Endodermal cell (in vitro differentiated cells): Measurements from ENCODE around the gene FREM2. TPM values are rescaled to one million over a fixed set of nuclear protein-coding genes. Genes with fewer than 3 reads are reported as not detected.

Source experiments
- DNase-seq: peaks from one replicate; pipeline ENCODE4 v3.0.0-alpha.2; 2017
- H3K27ac ChIP-seq: 2 replicates; pipeline ENCODE4 v1.5.1; 2013; ENCODE audit warnings: mild to moderate bottlenecking, low read depth, low read length, moderate library complexity
- H3K27me3 ChIP-seq: 2 replicates; pipeline ENCODE4 v1.6.1; 2013; ENCODE audit warnings: mild to moderate bottlenecking, low read length, moderate library complexity; ENCODE audit not compliant: insufficient read depth, control insufficient read depth, poor library complexity, severe bottlenecking
- H3K36me3 ChIP-seq: 2 replicates; pipeline ENCODE4 v1.7.0; 2013; ENCODE audit warnings: mild to moderate bottlenecking, low read length, moderate library complexity; ENCODE audit not compliant: control insufficient read depth, insufficient read depth
- H3K4me1 ChIP-seq: one replicate; pipeline ENCODE4 v1.7.0; 2013; ENCODE audit warnings: low read length; ENCODE audit not compliant: control insufficient read depth, insufficient read depth
- H3K4me3 ChIP-seq: 2 replicates; pipeline ENCODE4 v1.5.1; 2013; ENCODE audit warnings: mild to moderate bottlenecking, low read length, moderate library complexity
- H3K9ac ChIP-seq: 2 replicates; pipeline ENCODE4 v1.6.1; 2013; ENCODE audit warnings: mild to moderate bottlenecking, low read length, moderate library complexity; ENCODE audit not compliant: poor library complexity, severe bottlenecking; ENCODE audit errors: extremely low read depth
- H3K9me3 ChIP-seq: 2 replicates; pipeline ENCODE4 v1.6.1; 2013; ENCODE audit warnings: mild to moderate bottlenecking, low read length, moderate library complexity; ENCODE audit not compliant: control insufficient read depth
- H3K27ac Mint-ChIP-seq: 2 replicates; pipeline ENCODE4 v1.8.0; 2020; ENCODE audit warnings: mixed read lengths
- H3K27me3 Mint-ChIP-seq: 2 replicates; pipeline ENCODE4 v1.8.0; 2021; ENCODE audit warnings: mild to moderate bottlenecking, mixed read lengths; ENCODE audit not compliant: insufficient read depth
- H3K36me3 Mint-ChIP-seq: 2 replicates; pipeline ENCODE4 v1.8.0; 2020; ENCODE audit warnings: low read depth, mixed read lengths
- H3K4me1 Mint-ChIP-seq: 2 replicates; pipeline ENCODE4 v1.8.0; 2020; ENCODE audit warnings: mixed read lengths
- H3K4me3 Mint-ChIP-seq: 2 replicates; pipeline ENCODE4 v1.8.0; 2020; ENCODE audit warnings: mild to moderate bottlenecking, moderate library complexity, mixed read lengths
- H3K9me3 Mint-ChIP-seq: 2 replicates; pipeline ENCODE4 v1.8.0; 2020; ENCODE audit warnings: mild to moderate bottlenecking, mixed read lengths
- WGBS, 2 experiments: methylation state at CpG; one replicate each; pipeline versions ENCODE4 v1.1.5 to v1.1.7; 2013; ENCODE audit warnings: missing lambda C conversion rate in 2 of 2, mixed read lengths in 1 of 2; ENCODE audit not compliant: insufficient coverage in 1 of 2, insufficient read length in 1 of 2; 5-methylcytosine and 5-hydroxymethylcytosine counted together
- total RNA-seq, 2 donors: library from RNA; stranded (reverse); fragmentation: NEBNext Ultra II Directional in 1 of 2; extraction: Animal tissue kit (Norgen Biotek cat#: 25700) in 1 of 2; gene quantifications; 2 replicates in 1 of 2; 3 replicates in 1 of 2; pipeline ENCODE4 v1.2.1, GENCODE V29; 2021
- TF ChIP-seq, protein P1 (sequence below): fragments of 200-600 bp; sonication (generic); conservative IDR thresholded peaks from 2 replicates; pipeline ENCODE4 v1.5.0; 2021; ENCODE audit warnings: antibody characterized with exemption, mild to moderate bottlenecking

The FREM2 gene
- total RNA-seq, 2 donors from 2014 or later: 20.4 to 28.4 TPM

DNA sequence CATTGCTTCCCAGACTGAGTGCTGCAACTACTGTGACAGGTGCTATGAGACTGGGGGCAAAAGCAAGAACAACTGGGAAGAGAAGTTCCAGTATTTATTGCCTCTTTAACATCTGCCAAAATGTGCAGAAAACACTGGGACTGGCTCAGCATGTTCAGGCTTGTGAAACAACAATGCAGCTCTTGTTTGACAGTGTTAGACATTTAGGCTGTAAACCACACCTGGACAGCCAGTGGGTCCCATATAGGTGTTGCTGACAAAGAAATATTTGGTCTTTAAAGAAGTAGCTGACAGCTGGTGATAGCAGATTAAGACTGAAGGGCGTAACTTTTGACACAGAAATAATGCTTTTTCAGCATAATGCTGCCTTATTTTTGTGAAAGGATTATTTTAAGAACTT is 215.7 kb downstream of the FREM2 start:
- 90 to 100% methylated on average over 1 of the region's 1 CpG for WGBS, 2 experiments
- H3K4me3 ChIP-seq: no peak overlapping the region

DNA sequence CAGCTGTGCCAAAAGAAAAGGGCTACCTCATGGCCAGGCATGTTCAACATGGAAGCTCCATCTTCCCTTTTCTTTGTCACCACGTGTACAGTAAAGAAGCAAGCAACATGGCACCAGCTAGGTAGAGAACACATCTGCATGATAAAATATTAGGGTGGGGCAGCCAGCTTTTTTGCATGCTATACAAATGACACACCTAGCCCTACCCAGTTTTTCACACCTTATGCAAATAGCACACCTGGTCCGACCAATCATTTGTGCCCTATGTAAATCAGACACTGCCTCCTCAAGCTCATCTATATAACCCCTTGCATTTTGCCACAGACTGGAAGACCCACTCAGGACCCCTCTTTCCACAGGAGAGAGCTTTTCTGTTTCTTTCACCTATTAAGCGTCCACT is 218.2 kb downstream of the FREM2 start:
- Mint-ChIP-seq H3K4me3 (no peak overlapping the region), H3K36me3 (no peaks in the 10 kb centered on the region), H3K9me3 (no peaks in the 10 kb centered on the region), H3K27me3 (peaks cover 4% of the 10 kb centered on the region), H3K4me1 (peaks cover 7% of the 10 kb centered on the region), H3K27ac (no peak overlapping the region)
- 71 to 92% methylated on average over 1 to 3 of the region's 3 CpGs for WGBS, 2 experiments
- H3K36me3 ChIP-seq: no peaks in the 10 kb centered on the region
- H3K27ac ChIP-seq: no peak overlapping the region
- no peaks in the 10 kb centered on the region for H3K4me1 ChIP-seq
- DNase-seq: no peak
- no peak overlapping the region for H3K9ac ChIP-seq
- no peaks in the 10 kb centered on the region for H3K27me3 ChIP-seq
- TF ChIP-seq, protein P1, sequence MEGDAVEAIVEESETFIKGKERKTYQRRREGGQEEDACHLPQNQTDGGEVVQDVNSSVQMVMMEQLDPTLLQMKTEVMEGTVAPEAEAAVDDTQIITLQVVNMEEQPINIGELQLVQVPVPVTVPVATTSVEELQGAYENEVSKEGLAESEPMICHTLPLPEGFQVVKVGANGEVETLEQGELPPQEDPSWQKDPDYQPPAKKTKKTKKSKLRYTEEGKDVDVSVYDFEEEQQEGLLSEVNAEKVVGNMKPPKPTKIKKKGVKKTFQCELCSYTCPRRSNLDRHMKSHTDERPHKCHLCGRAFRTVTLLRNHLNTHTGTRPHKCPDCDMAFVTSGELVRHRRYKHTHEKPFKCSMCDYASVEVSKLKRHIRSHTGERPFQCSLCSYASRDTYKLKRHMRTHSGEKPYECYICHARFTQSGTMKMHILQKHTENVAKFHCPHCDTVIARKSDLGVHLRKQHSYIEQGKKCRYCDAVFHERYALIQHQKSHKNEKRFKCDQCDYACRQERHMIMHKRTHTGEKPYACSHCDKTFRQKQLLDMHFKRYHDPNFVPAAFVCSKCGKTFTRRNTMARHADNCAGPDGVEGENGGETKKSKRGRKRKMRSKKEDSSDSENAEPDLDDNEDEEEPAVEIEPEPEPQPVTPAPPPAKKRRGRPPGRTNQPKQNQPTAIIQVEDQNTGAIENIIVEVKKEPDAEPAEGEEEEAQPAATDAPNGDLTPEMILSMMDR: no peak
- H3K4me3 ChIP-seq: no peak overlapping the region
- H3K9me3 ChIP-seq: no peaks in the 10 kb centered on the region

More for the DNA sequence above, 215.7 kb downstream of the FREM2 start:
- H3K27ac ChIP-seq: no peak overlapping the region
- peaks cover 2% of the 10 kb centered on the region for H3K27me3 ChIP-seq
- H3K4me1 ChIP-seq: no peaks in the 10 kb centered on the region
- Mint-ChIP-seq H3K9me3 (peaks cover 1% of the 10 kb centered on the region), H3K36me3 (no peaks in the 10 kb centered on the region), H3K4me1 (peaks cover 8% of the 10 kb centered on the region), H3K27ac (no peak overlapping the region), H3K27me3 (peaks cover 7% of the 10 kb centered on the region), H3K4me3 (no peak overlapping the region)
- DNase-seq: no peak
- H3K9me3 ChIP-seq: no peaks in the 10 kb centered on the region
- TF ChIP-seq, protein P1: no peak
- no peaks in the 10 kb centered on the region for H3K36me3 ChIP-seq
- no peak overlapping the region for H3K9ac ChIP-seq

DNA sequence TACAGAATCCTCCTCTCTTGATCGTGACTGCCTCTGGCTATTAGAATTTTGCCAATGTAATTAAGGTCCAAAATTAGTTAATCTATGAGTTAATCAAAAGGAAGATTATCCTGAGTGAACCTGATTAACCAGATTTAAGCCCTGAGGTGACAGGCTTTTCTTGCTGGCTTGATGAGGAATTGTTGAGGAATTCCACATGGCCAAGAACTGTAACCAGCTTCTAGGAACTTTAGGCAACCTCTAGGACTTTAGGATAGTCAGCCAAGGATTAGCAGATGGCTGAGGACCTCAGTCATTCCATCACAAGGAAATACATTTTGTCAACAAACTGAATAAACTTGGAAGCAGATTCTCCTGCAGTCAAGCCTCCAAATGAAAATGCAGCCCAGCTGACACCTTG is 219.0 kb downstream of the FREM2 start:
- H3K9me3 ChIP-seq: no peaks in the 10 kb centered on the region
- no peaks in the 10 kb centered on the region for H3K27me3 ChIP-seq
- Mint-ChIP-seq H3K36me3 (no peaks in the 10 kb centered on the region), H3K27ac (no peak overlapping the region), H3K9me3 (no peaks in the 10 kb centered on the region), H3K27me3 (peaks cover 4% of the 10 kb centered on the region), H3K4me3 (no peak overlapping the region), H3K4me1 (peaks cover 4% of the 10 kb centered on the region)
- DNase-seq: no peak
- H3K9ac ChIP-seq: no peak overlapping the region
- no peak overlapping the region for H3K27ac ChIP-seq
- TF ChIP-seq, protein P1: no peak
- 100% methylated on average over 1 of the region's 1 CpG; no CpG with 5 or more reads in 1 of the 2 experiments for WGBS, 2 experiments
- H3K4me1 ChIP-seq: no peaks in the 10 kb centered on the region
- H3K4me3 ChIP-seq: no peak overlapping the region
- H3K36me3 ChIP-seq: no peaks in the 10 kb centered on the region
